NOMO-1 (cell line): ENCODE results near the gene FBXO8.

Experiments
- DNase-seq, 2 experiments: peaks; one replicate each; lab custom pipeline; 2025; ENCODE audit not compliant: unreplicated experiment in 2 of 2; lab: John Stamatoyannopoulos, UW

FBXO8 gene

GRCh38 chr4:174254613-174255012 lies 28.9 kb downstream of the FBXO8 start:
- DNase-seq = no peak

- DNase-seq = no peak
Measured at GRCh38 chr4:174252412-174252811, 31.1 kb downstream of the FBXO8 start.

DNA sequence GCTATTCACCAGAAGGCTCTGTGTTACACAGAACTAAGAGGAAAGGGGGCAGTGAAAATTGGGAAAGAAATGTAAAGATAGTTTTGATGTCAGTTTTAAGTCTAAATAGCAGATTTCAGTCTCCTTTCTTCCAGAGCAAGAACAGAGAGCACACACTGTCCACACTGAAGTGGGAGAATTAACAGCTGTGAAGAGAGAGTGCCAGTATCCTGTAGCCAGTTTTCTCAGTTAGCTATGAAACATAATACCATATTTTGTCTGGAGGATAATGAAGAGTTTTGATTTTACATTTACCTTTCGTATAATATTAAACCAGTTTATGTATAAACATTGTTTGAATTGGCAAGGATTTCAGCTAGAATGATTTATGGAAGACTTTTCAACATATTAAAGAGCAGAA lies 35.1 kb downstream of the FBXO8 start:
- no peak for DNase-seq

DNA sequence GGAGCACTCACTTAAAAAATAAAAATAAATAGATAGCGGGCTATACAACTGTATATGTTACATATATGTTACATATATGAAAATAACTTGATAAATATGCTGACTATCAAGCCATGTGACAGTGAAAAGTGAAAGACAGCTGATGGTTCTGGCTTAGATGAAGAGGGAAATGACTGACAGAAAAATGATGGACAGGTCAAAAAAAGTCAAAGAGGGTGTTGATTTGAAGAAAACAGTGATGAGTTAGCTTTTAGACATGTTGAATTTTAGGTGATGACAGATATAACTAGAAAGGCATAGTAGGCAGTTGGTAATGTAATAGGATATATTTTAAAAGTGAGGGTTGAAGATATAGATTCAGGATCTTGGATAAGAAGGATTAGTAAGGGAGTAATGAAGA lies 37.8 kb downstream of the FBXO8 start:
- DNase-seq = no peak

GRCh38 chr4:174244441-174244840 lies 39.0 kb downstream of the FBXO8 start:
- no peak for DNase-seq

- DNase-seq = no peak
Measured at GRCh38 chr4:174241162-174241561, 42.3 kb downstream of the FBXO8 start.

GRCh38 chr4:174236359-174236758 lies 47.1 kb downstream of the FBXO8 start:
- no peak for DNase-seq

DNA sequence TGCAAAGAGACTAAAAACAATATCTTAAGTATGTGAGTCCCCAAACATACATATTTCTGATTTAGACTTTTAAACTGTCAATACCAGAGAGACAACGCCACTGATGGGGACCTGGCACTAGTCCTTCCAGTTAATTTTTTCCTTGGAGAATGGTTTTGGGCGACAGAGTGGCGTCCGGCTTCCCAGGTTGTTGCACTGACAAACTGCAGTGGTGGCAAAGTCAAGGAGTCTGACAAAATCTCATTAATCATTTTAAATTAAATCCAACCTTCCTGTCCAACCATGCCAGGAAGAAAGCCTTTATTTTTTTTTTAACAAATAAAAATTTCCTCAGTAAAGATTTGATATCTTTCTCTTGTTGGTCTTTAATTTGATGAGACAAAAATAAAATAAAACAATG lies 52.8 kb downstream of the FBXO8 start:
- no peak for DNase-seq

DNA sequence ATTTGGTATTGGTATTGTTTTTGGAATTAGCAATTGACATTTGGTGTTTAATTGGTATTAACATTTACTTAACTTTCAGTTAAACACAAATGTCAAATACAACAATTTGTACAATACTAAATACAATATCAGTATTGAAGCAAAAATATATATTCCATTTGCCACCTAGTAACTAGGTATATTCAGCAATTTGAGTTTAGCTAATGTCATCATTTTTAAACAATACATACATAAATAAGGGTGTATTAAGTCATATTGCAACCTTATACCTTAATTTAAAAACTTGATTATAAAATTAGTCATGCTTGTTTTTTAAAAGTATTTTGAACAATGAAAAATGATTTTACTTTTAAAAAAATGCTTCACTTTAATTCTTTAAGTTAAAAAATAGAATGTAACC lies 53.3 kb downstream of the FBXO8 start:
- no peak for DNase-seq

DNA sequence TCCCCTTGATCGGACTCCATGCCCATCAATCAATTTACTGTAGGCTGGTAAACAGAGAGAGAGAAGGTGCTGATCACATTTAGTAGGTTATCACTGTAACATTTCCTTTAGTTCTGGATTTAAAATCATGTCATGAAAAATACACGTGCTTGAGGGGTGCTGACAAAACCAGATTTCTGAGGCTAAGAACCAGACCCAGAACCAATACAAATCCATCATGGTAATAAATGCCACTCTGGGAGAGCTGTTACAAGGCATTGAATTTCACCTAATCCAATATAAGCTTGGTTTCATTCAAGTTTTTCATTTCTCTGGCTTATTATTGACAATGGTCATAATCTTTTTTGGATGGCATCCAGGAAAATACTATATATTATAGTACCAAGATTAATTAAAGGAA lies 54.5 kb downstream of the FBXO8 start:
- no peak for DNase-seq

GRCh38 chr4:174225349-174226049 lies 58.0 kb downstream of the FBXO8 start:
- no peak for DNase-seq

DNA sequence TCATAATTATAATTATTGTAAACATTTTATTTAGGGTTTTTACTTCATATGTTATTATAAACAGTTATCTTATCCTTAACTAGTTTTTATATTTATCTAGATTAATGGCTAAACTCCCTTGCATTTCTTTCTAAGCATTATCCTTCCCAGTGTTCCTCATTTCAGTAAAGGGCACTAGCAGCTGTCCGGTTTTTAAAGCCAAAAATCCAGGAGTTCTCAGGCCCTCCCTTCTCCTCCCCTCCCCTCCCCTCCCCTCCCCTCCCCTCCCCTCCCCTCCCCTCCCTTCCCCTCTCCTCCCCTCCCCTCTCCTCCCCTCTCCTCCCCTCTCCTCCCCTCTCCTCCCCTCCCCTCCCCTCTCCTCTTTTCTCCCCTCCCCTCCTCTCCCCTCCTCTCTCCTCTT lies 58.9 kb downstream of the FBXO8 start:
- DNase-seq = no peak

DNA sequence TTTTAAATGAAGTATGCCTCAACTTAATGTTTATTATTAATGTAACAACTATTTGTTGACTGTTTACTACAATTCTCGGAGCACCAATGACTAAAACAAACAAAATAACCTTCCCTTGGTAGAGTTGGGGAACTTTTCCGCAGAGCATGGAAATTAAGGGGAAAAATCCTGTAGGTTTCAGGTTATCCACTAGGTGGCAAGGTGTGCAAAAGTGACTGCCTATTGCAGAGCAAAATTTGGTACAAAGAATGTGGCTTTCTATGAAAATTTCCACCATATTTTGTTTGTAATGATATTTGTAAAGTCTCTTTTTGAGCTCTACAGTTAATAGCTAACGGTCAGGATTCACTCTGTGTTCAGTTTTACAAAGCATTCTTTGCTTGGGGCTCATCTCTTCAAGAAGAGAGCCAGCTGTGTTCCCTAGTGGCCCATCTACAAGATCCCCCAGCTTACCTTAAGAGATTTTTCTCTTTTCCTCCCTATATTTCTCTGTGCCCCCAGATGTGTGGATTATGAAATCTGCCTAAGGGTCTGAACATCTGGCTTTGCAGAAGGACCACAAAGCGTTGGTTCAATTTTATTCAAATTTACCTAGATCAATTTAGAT lies 61.1 kb downstream of the FBXO8 start:
- peak; percentile 17 to 22 for DNase-seq

DNA sequence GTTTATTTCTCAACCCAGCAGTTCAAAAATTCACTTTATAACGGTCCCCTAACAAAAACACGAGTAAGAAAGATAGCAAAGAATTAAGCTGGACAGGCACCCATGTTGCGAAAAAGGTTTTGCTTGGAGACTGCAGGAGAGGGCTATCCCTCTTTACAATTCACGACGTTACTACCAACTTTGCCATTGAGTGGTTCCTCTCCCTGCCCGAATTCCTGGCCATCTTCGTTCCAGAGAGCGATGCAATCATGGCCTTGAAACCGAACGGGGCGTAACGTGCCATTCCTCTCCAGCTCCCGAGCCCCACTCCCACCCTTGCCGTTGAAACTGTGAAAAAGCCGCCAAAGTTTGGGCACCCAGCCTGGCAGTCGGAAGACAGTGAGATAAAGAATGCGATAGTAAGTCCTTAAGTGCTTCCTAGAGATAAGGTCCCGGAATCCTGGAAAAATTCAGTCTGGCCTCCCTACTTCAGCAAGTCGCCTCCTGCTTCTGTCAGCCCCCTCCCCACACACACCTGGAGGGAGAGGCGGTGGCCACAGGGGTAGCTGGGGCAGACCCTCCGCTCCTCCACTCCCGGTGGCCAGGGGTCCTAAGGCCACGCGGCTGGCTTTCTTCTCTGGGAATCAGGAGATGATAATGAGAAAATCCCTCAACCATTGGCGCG lies 65.2 kb downstream of the FBXO8 start:
- DNase-seq = no peak

- DNase-seq = no peak
Measured at GRCh38 chr4:174217273-174218126, 66.0 kb downstream of the FBXO8 start.

DNA sequence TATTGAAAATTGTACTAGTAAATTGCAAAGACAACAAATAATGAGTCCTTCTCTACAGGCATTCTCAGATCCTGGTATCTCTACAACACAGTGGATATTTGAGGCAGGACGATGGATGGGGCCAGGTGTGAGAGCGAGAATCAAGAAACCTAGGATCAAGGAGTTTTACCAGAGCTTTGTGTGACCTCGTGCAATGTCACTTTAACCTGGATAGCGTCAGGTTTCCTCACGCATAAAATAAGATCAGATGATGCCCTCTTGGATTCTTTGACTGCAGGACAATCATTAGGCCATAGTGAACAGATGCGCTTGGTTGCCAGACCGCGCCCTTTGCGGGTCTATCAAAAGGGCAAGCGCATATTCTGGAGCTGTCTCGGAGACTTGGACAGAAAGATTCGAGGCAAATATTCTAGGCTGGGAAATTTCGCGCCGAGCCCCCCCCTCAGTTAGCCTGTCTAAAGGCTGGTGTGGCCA lies 66.6 kb downstream of the FBXO8 start:
- DNase-seq = no peak

DNA sequence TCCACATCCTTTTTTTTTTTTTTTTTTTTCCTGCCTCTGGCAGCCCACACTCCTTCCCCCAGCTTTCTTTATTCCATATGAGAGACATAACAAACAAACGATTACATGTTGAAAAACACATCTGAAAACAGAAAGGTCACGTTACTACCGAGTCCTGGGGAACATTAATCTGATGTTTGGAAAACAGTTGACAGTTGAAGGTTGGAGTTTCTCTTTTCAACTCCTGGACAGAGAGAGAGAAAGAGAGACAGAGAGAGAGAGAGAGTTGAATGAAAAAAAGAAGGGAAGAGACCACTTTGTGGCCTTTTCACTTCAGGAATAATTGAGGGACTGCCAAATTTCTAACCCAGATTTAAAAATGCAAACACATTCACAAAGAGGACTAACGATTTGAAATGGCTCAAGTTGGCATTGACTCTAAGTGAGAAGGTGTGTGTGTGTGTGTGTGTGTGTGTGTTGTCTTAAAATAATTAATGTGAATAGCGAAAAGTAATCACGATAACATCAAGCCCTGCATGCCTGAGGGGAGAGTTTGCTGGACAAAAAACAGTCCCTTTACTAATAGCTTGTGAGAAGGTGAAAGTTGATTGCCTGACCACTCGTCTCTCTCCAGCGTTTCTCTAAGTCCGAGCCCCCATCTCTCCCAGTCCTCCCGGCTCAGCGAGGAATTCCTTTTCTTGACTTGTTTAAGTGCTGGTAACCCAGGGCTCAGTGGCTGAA lies 67.3 kb downstream of the FBXO8 start:
- no peak for DNase-seq

GRCh38 chr4:174215057-174215456 lies 68.4 kb downstream of the FBXO8 start:
- no peak for DNase-seq

- no peak for DNase-seq
Measured at GRCh38 chr4:174214101-174214878, 69.2 kb downstream of the FBXO8 start.

GRCh38 chr4:174213731-174214100 lies 69.8 kb downstream of the FBXO8 start:
- no peak for DNase-seq
